HEK293 (cell line): ENCODE data around the gene TIMM50.

Source experiments
- FEZF1 ChIP-seq: fragments of 450-650 bp; formaldehyde crosslinking; IDR thresholded peaks from 2 replicates; pipeline ENCODE4 v1.5.1; 2016; ENCODE audit warnings: missing biosample characterization, missing genetic modification characterization
- MZF1 ChIP-seq: fragments of 450-650 bp; formaldehyde crosslinking; IDR thresholded peaks from 2 replicates; pipeline ENCODE4 v1.5.1; 2017; ENCODE audit warnings: missing biosample characterization, missing genetic modification characterization, borderline replicate concordance
- YY2 ChIP-seq: fragments of 450-650 bp; formaldehyde crosslinking; IDR thresholded peaks from 2 replicates; pipeline ENCODE4 v1.5.1; 2016; ENCODE audit warnings: missing biosample characterization, missing genetic modification characterization
- ZBTB48 ChIP-seq: fragments of 450-650 bp; formaldehyde crosslinking; IDR thresholded peaks from 2 replicates; pipeline ENCODE4 v1.5.1; 2016; ENCODE audit warnings: missing biosample characterization, missing genetic modification characterization
- ZBTB7A ChIP-seq: fragments of 450-650 bp; formaldehyde crosslinking; IDR thresholded peaks from 2 replicates; pipeline ENCODE4 v1.5.1; 2016; ENCODE audit warnings: low read depth, missing biosample characterization, missing genetic modification characterization
- ZEB2 ChIP-seq: fragments of 450-650 bp; formaldehyde crosslinking; IDR thresholded peaks from 2 replicates; pipeline ENCODE4 v1.5.1; 2016; ENCODE audit warnings: missing biosample characterization, missing genetic modification characterization
- ZFP41 ChIP-seq: fragments of 450-650 bp; formaldehyde crosslinking; IDR thresholded peaks from 2 replicates; pipeline ENCODE4 v1.5.1; 2016; ENCODE audit warnings: missing biosample characterization, missing genetic modification characterization, borderline replicate concordance
- ZNF133 ChIP-seq: fragments of 450-650 bp; formaldehyde crosslinking; IDR thresholded peaks from 2 replicates; pipeline ENCODE4 v1.5.1; 2016; ENCODE audit warnings: missing biosample characterization, missing genetic modification characterization
- ZNF146 ChIP-seq: fragments of 450-650 bp; formaldehyde crosslinking; IDR thresholded peaks from 2 replicates; pipeline ENCODE4 v1.5.1; 2016; ENCODE audit warnings: missing biosample characterization, missing genetic modification characterization
- ZNF174 ChIP-seq: fragments of 450-650 bp; formaldehyde crosslinking; IDR thresholded peaks from 2 replicates; pipeline ENCODE4 v1.5.0; 2017; ENCODE audit warnings: missing biosample characterization, mild to moderate bottlenecking, missing genetic modification characterization
- ZNF2 ChIP-seq: fragments of 450-650 bp; formaldehyde crosslinking; IDR thresholded peaks from 2 replicates; pipeline ENCODE4 v1.5.1; 2016; ENCODE audit warnings: missing biosample characterization, missing genetic modification characterization
- ZNF202 ChIP-seq: fragments of 450-650 bp; formaldehyde crosslinking; IDR thresholded peaks from 2 replicates; pipeline ENCODE4 v1.5.1; 2016; ENCODE audit warnings: missing biosample characterization, missing genetic modification characterization, borderline replicate concordance
- ZNF292 ChIP-seq: fragments of 450-650 bp; formaldehyde crosslinking; IDR thresholded peaks from 2 replicates; pipeline ENCODE4 v1.5.1; 2016; ENCODE audit warnings: low read depth, missing biosample characterization, missing genetic modification characterization, borderline replicate concordance
- ZNF423 ChIP-seq: fragments of 450-650 bp; formaldehyde crosslinking; IDR thresholded peaks from 2 replicates; pipeline ENCODE4 v1.5.1; 2016; ENCODE audit warnings: missing biosample characterization, missing genetic modification characterization
- ZNF433 ChIP-seq: fragments of 450-650 bp; formaldehyde crosslinking; IDR thresholded peaks from 2 replicates; pipeline ENCODE4 v1.5.1; 2016; ENCODE audit warnings: missing biosample characterization, missing genetic modification characterization, low read depth
- ZNF473 ChIP-seq: fragments of 450-650 bp; formaldehyde crosslinking; IDR thresholded peaks from 2 replicates; pipeline ENCODE4 v1.5.1; 2017; ENCODE audit warnings: missing biosample characterization, missing genetic modification characterization
- ZNF529 ChIP-seq: fragments of 450-650 bp; formaldehyde crosslinking; IDR thresholded peaks from 2 replicates; pipeline ENCODE4 v1.5.1; 2017; ENCODE audit warnings: missing genetic modification characterization, missing biosample characterization; ENCODE audit not compliant: insufficient replicate concordance
- ZNF677 ChIP-seq: fragments of 450-650 bp; IDR thresholded peaks from 2 replicates; pipeline ENCODE4 v1.5.0; 2018; ENCODE audit warnings: missing biosample characterization, mild to moderate bottlenecking, missing genetic modification characterization, moderate library complexity
- ZNF707 ChIP-seq: fragments of 450-650 bp; formaldehyde crosslinking; IDR thresholded peaks from 2 replicates; pipeline ENCODE4 v1.5.1; 2016; ENCODE audit warnings: missing biosample characterization, missing genetic modification characterization
- ZNF776 ChIP-seq: fragments of 450-650 bp; formaldehyde crosslinking; IDR thresholded peaks from 2 replicates; pipeline ENCODE4 v1.5.0; 2017; ENCODE audit warnings: missing biosample characterization, missing genetic modification characterization, borderline replicate concordance
- ZXDB ChIP-seq: fragments of 450-650 bp; formaldehyde crosslinking; IDR thresholded peaks from 2 replicates; pipeline ENCODE4 v1.5.1; 2016; ENCODE audit warnings: missing biosample characterization, missing genetic modification characterization
- TF ChIP-seq, protein P1 (sequence below): fragments of 450-650 bp; formaldehyde crosslinking; IDR thresholded peaks from 2 replicates; pipeline ENCODE4 v1.5.1; 2016; ENCODE audit warnings: missing biosample characterization, missing genetic modification characterization
- TF ChIP-seq, protein P2 (sequence below): fragments of 450-650 bp; formaldehyde crosslinking; IDR thresholded peaks from 2 replicates; pipeline ENCODE4 v1.5.1; 2016; ENCODE audit warnings: missing biosample characterization, missing genetic modification characterization
- TF ChIP-seq, protein P3 (sequence below): fragments of 450-650 bp; formaldehyde crosslinking; IDR thresholded peaks from 2 replicates; pipeline ENCODE4 v1.5.1; 2017; ENCODE audit warnings: missing biosample characterization, missing genetic modification characterization
- TF ChIP-seq, protein P4 (sequence below): fragments of 450-650 bp; formaldehyde crosslinking; IDR thresholded peaks from 2 replicates; pipeline ENCODE4 v1.5.1; 2016; ENCODE audit warnings: missing biosample characterization, missing genetic modification characterization
- TF ChIP-seq, protein P5 (sequence below): fragments of 450-650 bp; formaldehyde crosslinking; IDR thresholded peaks from 2 replicates; pipeline ENCODE4 v1.5.1; 2016; ENCODE audit warnings: missing biosample characterization, missing genetic modification characterization
- TF ChIP-seq, protein P6 (sequence below): fragments of 450-650 bp; formaldehyde crosslinking; IDR thresholded peaks from 2 replicates; pipeline ENCODE4 v1.5.1; 2016; ENCODE audit warnings: missing biosample characterization, missing genetic modification characterization
- TF ChIP-seq, protein P7 (sequence below): fragments of 450-650 bp; IDR thresholded peaks from 2 replicates; pipeline ENCODE4 v1.5.1; 2018; ENCODE audit warnings: missing biosample characterization, mild to moderate bottlenecking, missing genetic modification characterization

Gene TIMM50

DNA sequence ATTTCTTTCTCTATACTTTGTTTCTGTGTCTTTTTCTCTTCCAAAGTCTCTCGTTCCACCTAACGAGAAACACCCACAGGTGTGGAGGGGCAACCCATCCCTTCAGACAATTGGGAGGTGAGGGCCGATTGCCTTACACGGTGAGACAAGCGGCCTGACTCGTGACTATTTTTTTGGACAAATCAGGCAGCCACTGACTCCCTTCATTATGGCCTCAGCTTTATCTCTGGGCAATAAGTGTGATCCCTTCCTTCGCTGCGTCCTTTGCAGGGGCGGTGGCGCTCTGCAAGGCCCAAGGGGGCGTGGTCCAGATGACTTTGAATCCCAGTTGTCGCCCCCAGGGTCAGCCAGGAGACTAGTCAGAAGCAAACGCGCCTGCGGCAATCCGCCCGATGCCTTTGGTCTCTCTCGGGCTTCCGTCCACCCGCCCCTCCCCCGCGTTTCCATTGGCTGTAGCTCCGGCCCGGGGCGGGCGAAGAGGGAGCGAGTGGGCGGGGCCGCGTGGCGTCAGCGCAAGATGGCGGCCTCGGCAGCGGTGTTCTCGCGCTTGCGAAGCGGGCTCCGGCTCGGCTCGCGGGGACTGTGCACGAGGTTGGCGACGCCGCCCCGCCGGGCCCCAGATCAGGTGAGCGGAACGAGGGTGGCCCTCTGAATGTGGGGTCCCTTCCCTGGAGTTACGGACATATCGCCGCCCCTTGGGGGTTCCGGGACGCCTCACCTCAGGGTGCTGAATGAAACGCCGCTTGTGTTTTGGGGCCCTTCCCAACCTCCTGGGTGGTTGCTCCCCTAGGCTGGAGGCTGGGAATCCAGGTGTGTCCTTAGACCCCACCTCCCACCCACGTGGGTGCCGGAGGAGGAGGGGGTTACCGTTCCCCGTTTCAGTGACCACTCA lies at the start of gene TIMM50 (continued):
- TF ChIP-seq, protein P1, sequence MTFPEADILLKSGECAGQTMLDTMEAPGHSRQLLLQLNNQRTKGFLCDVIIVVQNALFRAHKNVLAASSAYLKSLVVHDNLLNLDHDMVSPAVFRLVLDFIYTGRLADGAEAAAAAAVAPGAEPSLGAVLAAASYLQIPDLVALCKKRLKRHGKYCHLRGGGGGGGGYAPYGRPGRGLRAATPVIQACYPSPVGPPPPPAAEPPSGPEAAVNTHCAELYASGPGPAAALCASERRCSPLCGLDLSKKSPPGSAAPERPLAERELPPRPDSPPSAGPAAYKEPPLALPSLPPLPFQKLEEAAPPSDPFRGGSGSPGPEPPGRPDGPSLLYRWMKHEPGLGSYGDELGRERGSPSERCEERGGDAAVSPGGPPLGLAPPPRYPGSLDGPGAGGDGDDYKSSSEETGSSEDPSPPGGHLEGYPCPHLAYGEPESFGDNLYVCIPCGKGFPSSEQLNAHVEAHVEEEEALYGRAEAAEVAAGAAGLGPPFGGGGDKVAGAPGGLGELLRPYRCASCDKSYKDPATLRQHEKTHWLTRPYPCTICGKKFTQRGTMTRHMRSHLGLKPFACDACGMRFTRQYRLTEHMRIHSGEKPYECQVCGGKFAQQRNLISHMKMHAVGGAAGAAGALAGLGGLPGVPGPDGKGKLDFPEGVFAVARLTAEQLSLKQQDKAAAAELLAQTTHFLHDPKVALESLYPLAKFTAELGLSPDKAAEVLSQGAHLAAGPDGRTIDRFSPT (tag by site-specific recombination): no peak
- TF ChIP-seq ZNF146 (tag by site-specific recombination) (0 out of 2 replicates have a peak, but pooled peaks have one; percentile 8), ZEB2 (tag by site-specific recombination) (peak; percentile 86), MZF1 (tag by site-specific recombination) (peak; percentile 45), ZBTB48 (peak; percentile 95), ZNF677 (tag by site-specific recombination) (no peak; the same call in 1 of the 2 replicates), ZNF423 (tag by site-specific recombination) (peak; percentile 86), ZNF707 (tag by site-specific recombination) (no peak), ZNF292 (tag by site-specific recombination) (no peak), ZNF433 (tag by site-specific recombination) (0 out of 2 replicates have a peak, but pooled peaks have one; percentile 11), ZNF776 (tag by site-specific recombination) (no peak), FEZF1 (tag by site-specific recombination) (no peak; the same call in 1 of the 2 replicates), ZNF529 (tag by site-specific recombination) (no peak), ZNF202 (tag by site-specific recombination) (no peak), ZBTB7A (tag by site-specific recombination) (peak; percentile 13; the same call in 1 of the 2 replicates), ZNF473 (tag by site-specific recombination) (no peak), YY2 (peak; percentile 97), ZNF2 (tag by site-specific recombination) (peak; percentile 64), ZNF133 (tag by site-specific recombination) (0 out of 2 replicates have a peak, but pooled peaks have one; percentile 19), ZXDB (tag by site-specific recombination) (peak; percentile 99), ZNF174 (tag by site-specific recombination) (no peak), ZFP41 (no peak)
- TF ChIP-seq, protein P2, sequence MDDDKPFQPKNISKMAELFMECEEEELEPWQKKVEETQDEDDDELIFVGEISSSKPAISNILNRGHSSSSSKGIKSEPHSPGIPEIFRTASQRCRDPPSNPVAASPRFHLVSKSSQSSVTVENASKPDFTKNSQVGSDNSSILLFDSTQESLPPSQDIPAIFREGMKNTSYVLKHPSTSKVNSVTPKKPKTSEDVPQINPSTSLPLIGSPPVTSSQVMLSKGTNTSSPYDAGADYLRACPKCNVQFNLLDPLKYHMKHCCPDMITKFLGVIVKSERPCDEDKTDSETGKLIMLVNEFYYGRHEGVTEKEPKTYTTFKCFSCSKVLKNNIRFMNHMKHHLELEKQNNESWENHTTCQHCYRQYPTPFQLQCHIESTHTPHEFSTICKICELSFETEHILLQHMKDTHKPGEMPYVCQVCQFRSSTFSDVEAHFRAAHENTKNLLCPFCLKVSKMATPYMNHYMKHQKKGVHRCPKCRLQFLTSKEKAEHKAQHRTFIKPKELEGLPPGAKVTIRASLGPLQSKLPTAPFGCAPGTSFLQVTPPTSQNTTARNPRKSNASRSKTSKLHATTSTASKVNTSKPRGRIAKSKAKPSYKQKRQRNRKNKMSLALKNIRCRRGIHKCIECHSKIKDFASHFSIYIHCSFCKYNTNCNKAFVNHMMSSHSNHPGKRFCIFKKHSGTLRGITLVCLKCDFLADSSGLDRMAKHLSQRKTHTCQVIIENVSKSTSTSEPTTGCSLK (tag by site-specific recombination): no peak
- TF ChIP-seq, protein P3, sequence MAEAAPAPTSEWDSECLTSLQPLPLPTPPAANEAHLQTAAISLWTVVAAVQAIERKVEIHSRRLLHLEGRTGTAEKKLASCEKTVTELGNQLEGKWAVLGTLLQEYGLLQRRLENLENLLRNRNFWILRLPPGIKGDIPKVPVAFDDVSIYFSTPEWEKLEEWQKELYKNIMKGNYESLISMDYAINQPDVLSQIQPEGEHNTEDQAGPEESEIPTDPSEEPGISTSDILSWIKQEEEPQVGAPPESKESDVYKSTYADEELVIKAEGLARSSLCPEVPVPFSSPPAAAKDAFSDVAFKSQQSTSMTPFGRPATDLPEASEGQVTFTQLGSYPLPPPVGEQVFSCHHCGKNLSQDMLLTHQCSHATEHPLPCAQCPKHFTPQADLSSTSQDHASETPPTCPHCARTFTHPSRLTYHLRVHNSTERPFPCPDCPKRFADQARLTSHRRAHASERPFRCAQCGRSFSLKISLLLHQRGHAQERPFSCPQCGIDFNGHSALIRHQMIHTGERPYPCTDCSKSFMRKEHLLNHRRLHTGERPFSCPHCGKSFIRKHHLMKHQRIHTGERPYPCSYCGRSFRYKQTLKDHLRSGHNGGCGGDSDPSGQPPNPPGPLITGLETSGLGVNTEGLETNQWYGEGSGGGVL (tag by site-specific recombination): no peak
- TF ChIP-seq, protein P4, sequence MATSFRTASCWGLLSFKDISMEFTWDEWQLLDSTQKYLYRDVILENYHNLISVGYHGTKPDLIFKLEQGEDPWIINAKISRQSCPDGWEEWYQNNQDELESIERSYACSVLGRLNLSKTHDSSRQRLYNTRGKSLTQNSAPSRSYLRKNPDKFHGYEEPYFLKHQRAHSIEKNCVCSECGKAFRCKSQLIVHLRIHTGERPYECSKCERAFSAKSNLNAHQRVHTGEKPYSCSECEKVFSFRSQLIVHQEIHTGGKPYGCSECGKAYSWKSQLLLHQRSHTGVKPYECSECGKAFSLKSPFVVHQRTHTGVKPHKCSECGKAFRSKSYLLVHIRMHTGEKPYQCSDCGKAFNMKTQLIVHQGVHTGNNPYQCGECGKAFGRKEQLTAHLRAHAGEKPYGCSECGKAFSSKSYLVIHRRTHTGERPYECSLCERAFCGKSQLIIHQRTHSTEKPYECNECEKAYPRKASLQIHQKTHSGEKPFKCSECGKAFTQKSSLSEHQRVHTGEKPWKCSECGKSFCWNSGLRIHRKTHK (tag by site-specific recombination): no peak
- TF ChIP-seq, protein P5, sequence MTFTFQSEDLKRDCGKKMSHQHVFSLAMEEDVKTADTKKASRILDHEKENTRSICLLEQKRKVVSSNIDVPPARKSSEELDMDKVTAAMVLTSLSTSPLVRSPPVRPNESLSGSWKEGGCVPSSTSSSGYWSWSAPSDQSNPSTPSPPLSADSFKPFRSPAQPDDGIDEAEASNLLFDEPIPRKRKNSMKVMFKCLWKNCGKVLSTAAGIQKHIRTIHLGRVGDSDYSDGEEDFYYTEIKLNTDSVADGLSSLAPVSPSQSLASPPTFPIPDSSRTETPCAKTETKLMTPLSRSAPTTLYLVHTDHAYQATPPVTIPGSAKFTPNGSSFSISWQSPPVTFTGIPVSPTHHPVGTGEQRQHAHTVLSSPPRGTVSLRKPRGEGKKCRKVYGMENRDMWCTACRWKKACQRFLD (tag by site-specific recombination): no peak
- TF ChIP-seq, protein P6, sequence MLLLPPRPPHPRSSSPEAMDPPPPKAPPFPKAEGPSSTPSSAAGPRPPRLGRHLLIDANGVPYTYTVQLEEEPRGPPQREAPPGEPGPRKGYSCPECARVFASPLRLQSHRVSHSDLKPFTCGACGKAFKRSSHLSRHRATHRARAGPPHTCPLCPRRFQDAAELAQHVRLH (tag by site-specific recombination): peak; percentile 64
- TF ChIP-seq, protein P7, sequence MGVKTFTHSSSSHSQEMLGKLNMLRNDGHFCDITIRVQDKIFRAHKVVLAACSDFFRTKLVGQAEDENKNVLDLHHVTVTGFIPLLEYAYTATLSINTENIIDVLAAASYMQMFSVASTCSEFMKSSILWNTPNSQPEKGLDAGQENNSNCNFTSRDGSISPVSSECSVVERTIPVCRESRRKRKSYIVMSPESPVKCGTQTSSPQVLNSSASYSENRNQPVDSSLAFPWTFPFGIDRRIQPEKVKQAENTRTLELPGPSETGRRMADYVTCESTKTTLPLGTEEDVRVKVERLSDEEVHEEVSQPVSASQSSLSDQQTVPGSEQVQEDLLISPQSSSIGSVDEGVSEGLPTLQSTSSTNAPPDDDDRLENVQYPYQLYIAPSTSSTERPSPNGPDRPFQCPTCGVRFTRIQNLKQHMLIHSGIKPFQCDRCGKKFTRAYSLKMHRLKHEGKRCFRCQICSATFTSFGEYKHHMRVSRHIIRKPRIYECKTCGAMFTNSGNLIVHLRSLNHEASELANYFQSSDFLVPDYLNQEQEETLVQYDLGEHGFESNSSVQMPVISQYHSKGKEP: peak; percentile 73; the same call in 1 of the 2 replicates
